GM12878 (cell line): Measurements from ENCODE around the gene TNFRSF14. TPM values are rescaled to one million over a fixed set of nuclear protein-coding genes. Genes with fewer than 3 reads are reported as not detected.

Experiments
- BMI1 ChIP-seq: fragments of 450-650 bp; IDR thresholded peaks from 2 replicates; pipeline ENCODE4 v1.6.1; 2016; ENCODE audit warnings: mild to moderate bottlenecking, moderate library complexity, borderline replicate concordance
- GABPA ChIP-seq: IDR thresholded peaks from 2 replicates; pipeline ENCODE4 v1.6.1; 2014; ENCODE audit warnings: antibody characterized with exemption, low read depth, mild to moderate bottlenecking, inconsistent platforms
- NR2C2 ChIP-seq: IDR thresholded peaks from 2 replicates; pipeline ENCODE4 v1.6.1; 2011; ENCODE audit warnings: borderline replicate concordance, low read depth; ENCODE audit not compliant: control insufficient read depth, insufficient read length
- NRF1 ChIP-seq: conservative IDR thresholded peaks from 2 replicates; pipeline ENCODE4 v1.6.1; 2011; ENCODE audit warnings: mild to moderate bottlenecking, low read depth, low read length, improper control_type of control experiment
- PAX8 ChIP-seq: fragments of 450-650 bp; IDR thresholded peaks from 2 replicates; pipeline ENCODE4 v1.6.1; 2017; ENCODE audit warnings: mild to moderate bottlenecking, moderate library complexity
- RAD51 ChIP-seq: fragments of 450-650 bp; IDR thresholded peaks from 2 replicates; pipeline ENCODE4 v1.6.1; 2016; ENCODE audit warnings: moderate library complexity, mild to moderate bottlenecking, inconsistent platforms
- SMAD1 ChIP-seq: fragments of 450-650 bp; IDR thresholded peaks from 2 replicates; pipeline ENCODE4 v1.6.1; 2018; ENCODE audit warnings: mild to moderate bottlenecking, low read depth; ENCODE audit not compliant: partially characterized antibody
- SRF ChIP-seq, 2 experiments: IDR thresholded peaks; 2 replicates each; pipeline ENCODE4 v1.6.1; 2011; ENCODE audit warnings: low read depth in 2 of 2, low read length in 2 of 2, mild to moderate bottlenecking in 1 of 2, moderate library complexity in 1 of 2
- TCF12 ChIP-seq: IDR thresholded peaks from 2 replicates; pipeline ENCODE4 v1.6.1; 2011; ENCODE audit warnings: low read depth, mild to moderate bottlenecking, low read length
- TCF7 ChIP-seq: IDR thresholded peaks from 2 replicates; pipeline ENCODE4 v1.6.1; 2014; ENCODE audit warnings: antibody characterized with exemption, borderline replicate concordance
- ZBTB40 ChIP-seq: fragments of 450-650 bp; IDR thresholded peaks from 2 replicates; pipeline ENCODE4 v1.6.1; 2016; ENCODE audit warnings: mild to moderate bottlenecking, moderate library complexity, borderline replicate concordance
- polyA plus RNA-seq, 11 experiments: library from polyadenylated mRNA; depleted of rRNA in 4 of 11; unstranded in 6 of 11; stranded (reverse) in 5 of 11; fragments of >200 nt; fragmentation: Nextera tagmentation in 4 of 11; fragmentation: Illumina TruSeq in 1 of 11; extraction: Ambion mirVana in 4 of 11; extraction: Trizol in 1 of 11; gene quantifications; 1 replicate in 1 of 11; 2 replicates in 10 of 11; pipeline versions ENCODE4 v1.2.1 to v1.2.3, GENCODE V29; 2011 to 2016; ENCODE audit warnings: inconsistent platforms in 2 of 11, missing spikeins in 2 of 11, low read depth in 1 of 11
- total RNA-seq, 4 experiments: library from RNA; depleted of rRNA in 3 of 4; stranded (reverse); fragments of >200 nt in 3 of 4; fragmentation: Illumina TruSeq in 1 of 4; extraction: Trizol in 1 of 4; gene quantifications; 2 replicates each; pipeline versions ENCODE4 v1.2.1 to v1.2.3, GENCODE V29; 2013 to 2021
- TF ChIP-seq, protein P1 (sequence below): fragments of 150-350 bp; IDR thresholded peaks from 2 replicates; pipeline ENCODE4 v1.6.1; 2016; ENCODE audit warnings: low read depth, low read length
- TF ChIP-seq, protein P2 (sequence below): fragments of 450-650 bp; formaldehyde crosslinking; IDR thresholded peaks from 2 replicates; pipeline ENCODE4 v1.4.0; 2020; ENCODE audit warnings: mild to moderate bottlenecking, moderate library complexity
- TF ChIP-seq, protein P3 (sequence below): IDR thresholded peaks from 2 replicates; pipeline ENCODE4 v1.6.1; 2011; ENCODE audit warnings: mild to moderate bottlenecking, low read depth, low read length, moderate library complexity; ENCODE audit not compliant: insufficient replicate concordance

Gene TNFRSF14
- total and polyA plus RNA-seq, 10 of the 15 experiments (the other 5 are each of a cell fraction or from before 2014, with no cell fraction given) = 0.43 to 114 (median 41.5) TPM

GRCh38 chr1:2526824-2527555 lies 29.2 kb upstream of the TNFRSF14 start (continued):
- TF ChIP-seq, protein P1, sequence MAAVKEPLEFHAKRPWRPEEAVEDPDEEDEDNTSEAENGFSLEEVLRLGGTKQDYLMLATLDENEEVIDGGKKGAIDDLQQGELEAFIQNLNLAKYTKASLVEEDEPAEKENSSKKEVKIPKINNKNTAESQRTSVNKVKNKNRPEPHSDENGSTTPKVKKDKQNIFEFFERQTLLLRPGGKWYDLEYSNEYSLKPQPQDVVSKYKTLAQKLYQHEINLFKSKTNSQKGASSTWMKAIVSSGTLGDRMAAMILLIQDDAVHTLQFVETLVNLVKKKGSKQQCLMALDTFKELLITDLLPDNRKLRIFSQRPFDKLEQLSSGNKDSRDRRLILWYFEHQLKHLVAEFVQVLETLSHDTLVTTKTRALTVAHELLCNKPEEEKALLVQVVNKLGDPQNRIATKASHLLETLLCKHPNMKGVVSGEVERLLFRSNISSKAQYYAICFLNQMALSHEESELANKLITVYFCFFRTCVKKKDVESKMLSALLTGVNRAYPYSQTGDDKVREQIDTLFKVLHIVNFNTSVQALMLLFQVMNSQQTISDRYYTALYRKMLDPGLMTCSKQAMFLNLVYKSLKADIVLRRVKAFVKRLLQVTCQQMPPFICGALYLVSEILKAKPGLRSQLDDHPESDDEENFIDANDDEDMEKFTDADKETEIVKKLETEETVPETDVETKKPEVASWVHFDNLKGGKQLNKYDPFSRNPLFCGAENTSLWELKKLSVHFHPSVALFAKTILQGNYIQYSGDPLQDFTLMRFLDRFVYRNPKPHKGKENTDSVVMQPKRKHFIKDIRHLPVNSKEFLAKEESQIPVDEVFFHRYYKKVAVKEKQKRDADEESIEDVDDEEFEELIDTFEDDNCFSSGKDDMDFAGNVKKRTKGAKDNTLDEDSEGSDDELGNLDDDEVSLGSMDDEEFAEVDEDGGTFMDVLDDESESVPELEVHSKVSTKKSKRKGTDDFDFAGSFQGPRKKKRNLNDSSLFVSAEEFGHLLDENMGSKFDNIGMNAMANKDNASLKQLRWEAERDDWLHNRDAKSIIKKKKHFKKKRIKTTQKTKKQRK = no peak
- TF ChIP-seq SRF (IDR thresholded peaks at IDR 0.05; ENCODE audit: low read depth in 2 of 2, low read length in 2 of 2) = no peak
- TF ChIP-seq, protein P2, sequence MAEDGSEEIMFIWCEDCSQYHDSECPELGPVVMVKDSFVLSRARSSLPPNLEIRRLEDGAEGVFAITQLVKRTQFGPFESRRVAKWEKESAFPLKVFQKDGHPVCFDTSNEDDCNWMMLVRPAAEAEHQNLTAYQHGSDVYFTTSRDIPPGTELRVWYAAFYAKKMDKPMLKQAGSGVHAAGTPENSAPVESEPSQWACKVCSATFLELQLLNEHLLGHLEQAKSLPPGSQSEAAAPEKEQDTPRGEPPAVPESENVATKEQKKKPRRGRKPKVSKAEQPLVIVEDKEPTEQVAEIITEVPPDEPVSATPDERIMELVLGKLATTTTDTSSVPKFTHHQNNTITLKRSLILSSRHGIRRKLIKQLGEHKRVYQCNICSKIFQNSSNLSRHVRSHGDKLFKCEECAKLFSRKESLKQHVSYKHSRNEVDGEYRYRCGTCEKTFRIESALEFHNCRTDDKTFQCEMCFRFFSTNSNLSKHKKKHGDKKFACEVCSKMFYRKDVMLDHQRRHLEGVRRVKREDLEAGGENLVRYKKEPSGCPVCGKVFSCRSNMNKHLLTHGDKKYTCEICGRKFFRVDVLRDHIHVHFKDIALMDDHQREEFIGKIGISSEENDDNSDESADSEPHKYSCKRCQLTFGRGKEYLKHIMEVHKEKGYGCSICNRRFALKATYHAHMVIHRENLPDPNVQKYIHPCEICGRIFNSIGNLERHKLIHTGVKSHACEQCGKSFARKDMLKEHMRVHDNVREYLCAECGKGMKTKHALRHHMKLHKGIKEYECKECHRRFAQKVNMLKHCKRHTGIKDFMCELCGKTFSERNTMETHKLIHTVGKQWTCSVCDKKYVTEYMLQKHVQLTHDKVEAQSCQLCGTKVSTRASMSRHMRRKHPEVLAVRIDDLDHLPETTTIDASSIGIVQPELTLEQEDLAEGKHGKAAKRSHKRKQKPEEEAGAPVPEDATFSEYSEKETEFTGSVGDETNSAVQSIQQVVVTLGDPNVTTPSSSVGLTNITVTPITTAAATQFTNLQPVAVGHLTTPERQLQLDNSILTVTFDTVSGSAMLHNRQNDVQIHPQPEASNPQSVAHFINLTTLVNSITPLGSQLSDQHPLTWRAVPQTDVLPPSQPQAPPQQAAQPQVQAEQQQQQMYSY (CRISPR knock-in tag) = no peak
- TF ChIP-seq GABPA = no peak
- no peak for TF ChIP-seq BMI1
- TF ChIP-seq RAD51 = peak; percentile 71
- no peak for TF ChIP-seq ZBTB40
- no peak for TF ChIP-seq NR2C2
- TF ChIP-seq TCF7 = no peak
- TF ChIP-seq, protein P3, sequence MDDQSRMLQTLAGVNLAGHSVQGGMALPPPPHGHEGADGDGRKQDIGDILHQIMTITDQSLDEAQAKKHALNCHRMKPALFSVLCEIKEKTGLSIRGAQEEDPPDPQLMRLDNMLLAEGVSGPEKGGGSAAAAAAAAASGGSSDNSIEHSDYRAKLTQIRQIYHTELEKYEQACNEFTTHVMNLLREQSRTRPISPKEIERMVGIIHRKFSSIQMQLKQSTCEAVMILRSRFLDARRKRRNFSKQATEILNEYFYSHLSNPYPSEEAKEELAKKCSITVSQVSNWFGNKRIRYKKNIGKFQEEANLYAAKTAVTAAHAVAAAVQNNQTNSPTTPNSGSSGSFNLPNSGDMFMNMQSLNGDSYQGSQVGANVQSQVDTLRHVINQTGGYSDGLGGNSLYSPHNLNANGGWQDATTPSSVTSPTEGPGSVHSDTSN = no peak
- TF ChIP-seq TCF12 = 0 out of 2 replicates have a peak, but pooled peaks have one; percentile 3
- no peak for TF ChIP-seq SMAD1
- no peak for TF ChIP-seq NRF1
- TF ChIP-seq PAX8 = no peak
